ENCODE results near the gene IQSEC1.

DNA sequence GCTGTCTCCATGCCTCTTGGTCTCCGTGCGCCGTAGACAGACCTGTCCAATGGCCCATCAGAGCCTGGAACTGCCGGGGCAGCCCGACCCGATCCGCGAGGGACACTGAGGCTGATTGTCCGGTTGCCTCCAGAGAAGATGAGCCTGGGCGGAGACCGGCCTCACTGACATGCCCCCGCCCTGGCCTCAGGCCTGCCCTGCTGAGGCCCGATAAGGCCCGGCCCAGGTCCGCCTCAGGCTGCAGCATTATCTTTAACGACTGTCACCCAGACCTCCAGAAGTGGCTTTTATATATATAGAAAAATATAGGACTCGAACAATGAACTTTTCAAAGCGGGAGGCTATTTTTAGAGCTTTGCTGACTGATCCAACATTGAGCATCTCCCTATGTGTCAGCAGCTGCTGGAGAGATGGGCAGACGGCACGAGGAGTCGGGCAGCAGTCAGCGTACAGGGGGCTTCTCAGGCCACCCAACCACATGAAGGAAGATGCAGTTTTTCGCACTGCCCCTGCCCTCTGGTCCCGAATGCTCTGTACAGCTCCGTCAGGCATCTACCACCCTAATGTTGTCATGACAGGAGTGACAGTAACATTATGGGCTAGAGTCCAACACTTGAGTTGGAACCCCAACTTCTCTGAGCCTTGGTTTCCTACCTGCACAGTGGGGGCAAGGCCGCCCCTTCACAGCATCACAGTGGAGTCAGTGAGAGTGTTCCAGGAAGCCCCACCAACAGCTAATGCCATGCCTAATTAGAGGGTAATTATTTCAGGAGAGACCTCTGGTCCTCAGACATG, 119.8 kb downstream of the IQSEC1 start:
- TF ChIP-seq, protein P1, sequence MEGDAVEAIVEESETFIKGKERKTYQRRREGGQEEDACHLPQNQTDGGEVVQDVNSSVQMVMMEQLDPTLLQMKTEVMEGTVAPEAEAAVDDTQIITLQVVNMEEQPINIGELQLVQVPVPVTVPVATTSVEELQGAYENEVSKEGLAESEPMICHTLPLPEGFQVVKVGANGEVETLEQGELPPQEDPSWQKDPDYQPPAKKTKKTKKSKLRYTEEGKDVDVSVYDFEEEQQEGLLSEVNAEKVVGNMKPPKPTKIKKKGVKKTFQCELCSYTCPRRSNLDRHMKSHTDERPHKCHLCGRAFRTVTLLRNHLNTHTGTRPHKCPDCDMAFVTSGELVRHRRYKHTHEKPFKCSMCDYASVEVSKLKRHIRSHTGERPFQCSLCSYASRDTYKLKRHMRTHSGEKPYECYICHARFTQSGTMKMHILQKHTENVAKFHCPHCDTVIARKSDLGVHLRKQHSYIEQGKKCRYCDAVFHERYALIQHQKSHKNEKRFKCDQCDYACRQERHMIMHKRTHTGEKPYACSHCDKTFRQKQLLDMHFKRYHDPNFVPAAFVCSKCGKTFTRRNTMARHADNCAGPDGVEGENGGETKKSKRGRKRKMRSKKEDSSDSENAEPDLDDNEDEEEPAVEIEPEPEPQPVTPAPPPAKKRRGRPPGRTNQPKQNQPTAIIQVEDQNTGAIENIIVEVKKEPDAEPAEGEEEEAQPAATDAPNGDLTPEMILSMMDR (optimal IDR thresholded peaks at IDR 0.05 in 1 of 3, IDR thresholded peaks at IDR 0.05 in 1 of 3, conservative IDR thresholded peaks at IDR 0.05 in 1 of 3; ENCODE audit: extremely low read depth in 1 of 3, insufficient read depth in 2 of 3, low read length in 3 of 3): no peak
- TF ChIP-seq EZH2 (IDR thresholded peaks at IDR 0.05; ENCODE audit: low read length): no peak
